ENCODE results near the gene TXNDC12. TPM values are rescaled to one million over a fixed set of nuclear protein-coding genes. Genes with fewer than 3 reads are reported as not detected.
"Not testable (repeated sequence)": the region's sequence is repeated elsewhere in the genome, so short reads cannot be mapped to it uniquely, and the experiment has no call there.

The TXNDC12 gene
- total RNA-seq, 5 donors from 2014 or later (not counting 1 experiment from before 2014, with no cell fraction given) = 26.1 to 44.8 (median 40.3) TPM

DNA sequence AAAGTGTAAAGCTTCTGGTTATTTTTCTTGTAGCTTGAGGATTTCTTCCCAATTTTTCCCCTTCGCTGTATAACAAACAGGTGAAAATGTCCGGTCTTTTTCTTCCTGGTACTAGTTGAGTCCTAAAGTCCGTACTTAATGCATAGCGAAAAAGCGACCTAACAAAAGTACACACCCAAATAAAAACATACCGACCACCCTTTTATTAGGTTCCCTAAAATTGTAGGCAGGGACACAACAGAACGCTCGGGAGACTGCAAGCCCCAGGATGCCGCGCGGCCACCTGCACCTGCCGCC, 823 bp upstream of the TXNDC12 start:
- Histone ChIP-seq H3K27ac (ENCODE audit: low read length) (peak overlapping the region; percentile 84), H3K9me3 (no peaks in the 10 kb centered on the region), H3K4me1 (ENCODE audit: control insufficient read depth in 1 of 2, extremely low read depth in 1 of 2, insufficient read depth in 2 of 2, low read length in 2 of 2) (peaks cover 14 to 15% of the 10 kb centered on the region in 2 experiments), H3K27me3 (replicated peaks in 1 of 2; ENCODE audit: control insufficient read depth in 2 of 2, extremely low read depth in 1 of 2, insufficient read depth in 2 of 2, low read length in 1 of 2) (no peaks in the 10 kb centered on the region), H3K36me3 (ENCODE audit: control insufficient read depth in 2 of 2, extremely low read depth in 1 of 2, insufficient read depth in 1 of 2, low read length in 1 of 2) (peaks cover 0 to 12% of the 10 kb centered on the region in 2 donors), H3K4me3 (ENCODE audit: control insufficient read depth in 1 of 2, extremely low read depth in 1 of 2, low read length in 1 of 2) (peak overlapping the region; percentile 84 to 99)
- 0% methylated on average over 11 of the region's 12 CpGs for WGBS (ENCODE audit: insufficient coverage)
- ChIA-PET POLR2A (interaction anchor here in 1 of 2 donors (0.5 kb wide), 1 partner anchor 1176 kb away, joined by 3 read pairs; no protein-coding TSS in a partner anchor), CTCF (interaction anchor here in 1 of 2 donors (0.5 kb wide), 1 partner anchor 613 kb away, joined by 6 read pairs; no protein-coding TSS in a partner anchor)
- H3K27me3 Mint-ChIP-seq = no peaks in the 10 kb centered on the region
- peaks cover 17% of the 10 kb centered on the region for H3K36me3 Mint-ChIP-seq
- no peaks in the 10 kb centered on the region for H3K9me3 Mint-ChIP-seq
- peaks cover 62 to 70% (median 64%) of the 10 kb centered on the region in 3 donors for H3K4me1 Mint-ChIP-seq
- DNase-seq (no peak), ATAC-seq (replicated peaks in 1 of 4) (no peak)
- peak overlapping the region; percentile 94 to 97 (median 97) for H3K4me3 Mint-ChIP-seq
- peak overlapping the region; percentile 95 to 96 for H3K27ac Mint-ChIP-seq

DNA sequence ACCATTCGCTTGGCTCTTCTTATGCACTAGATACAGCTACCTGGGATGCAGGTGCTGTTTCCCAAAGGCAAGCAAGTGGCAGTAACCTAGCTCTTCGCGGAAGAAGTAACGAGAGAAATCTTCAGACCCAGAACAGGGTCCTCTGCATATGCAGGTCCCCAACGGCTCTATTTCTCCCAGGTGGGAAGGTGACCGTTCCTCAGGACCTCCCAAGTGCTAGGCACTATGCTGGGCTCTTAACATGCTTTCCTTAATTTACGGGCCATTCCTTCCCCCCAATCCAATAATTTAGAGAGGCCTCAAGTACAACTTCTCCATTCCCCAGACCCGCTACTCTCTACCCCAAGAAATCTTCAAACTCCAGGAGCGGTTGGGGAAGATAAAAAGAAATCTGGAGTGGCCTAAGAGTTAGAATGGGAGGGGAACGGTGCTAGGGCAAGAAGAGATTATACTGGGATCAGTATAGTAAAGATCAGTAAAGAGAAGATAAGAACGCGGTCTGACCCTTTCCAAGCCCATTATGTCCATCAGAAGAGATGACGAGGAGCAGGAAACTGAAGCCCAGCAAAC, 410 bp downstream of the TXNDC12 start:
- ChIA-PET POLR2A (interaction anchor here in 1 of 2 donors (1.3 kb wide), 1 partner anchor 21 kb away, joined by 4 read pairs; the partner anchor contains the start of gene KTI12), CTCF (interaction anchor here in 1 of 2 donors (1.0 kb wide), 1 partner anchor 349 kb away, joined by 4 read pairs; the partner anchor contains the start of gene ORC1)
- peak overlapping the region; percentile 94 to 97 (median 97) for H3K4me3 Mint-ChIP-seq

GRCh38 chr1:52053862-52054261, 1.1 kb downstream of the TXNDC12 start:
- WGBS (ENCODE audit: insufficient coverage) = no CpG with 5 or more reads among the region's 1 CpG
- no peak for DNase-seq

More for the DNA sequence above, 410 bp downstream of the TXNDC12 start:
- no peaks in the 10 kb centered on the region for H3K9me3 ChIP-seq
- peak overlapping the region; percentile 84 to 99 for H3K4me3 ChIP-seq (ENCODE audit: control insufficient read depth in 1 of 2, extremely low read depth in 1 of 2, low read length in 1 of 2)
- H3K4me1 Mint-ChIP-seq = peaks cover 63 to 67% (median 66%) of the 10 kb centered on the region in 3 donors
- H3K27ac Mint-ChIP-seq = peak overlapping the region; percentile 95 to 96
- H3K27me3 Mint-ChIP-seq = no peaks in the 10 kb centered on the region
- H3K27ac ChIP-seq (ENCODE audit: low read length) = peak overlapping the region; percentile 60
- H3K4me1 ChIP-seq (ENCODE audit: control insufficient read depth in 1 of 2, extremely low read depth in 1 of 2, insufficient read depth in 2 of 2, low read length in 2 of 2) = peaks cover 14 to 15% of the 10 kb centered on the region in 2 experiments
- peaks cover 5 to 6% of the 10 kb centered on the region in 2 donors for H3K36me3 ChIP-seq (ENCODE audit: control insufficient read depth in 2 of 2, extremely low read depth in 1 of 2, insufficient read depth in 1 of 2, low read length in 1 of 2)
- H3K9me3 Mint-ChIP-seq = no peaks in the 10 kb centered on the region
- WGBS (ENCODE audit: insufficient coverage) = 8% methylated on average over 10 of the region's 13 CpGs
- H3K27me3 ChIP-seq (replicated peaks in 1 of 2; ENCODE audit: control insufficient read depth in 2 of 2, extremely low read depth in 1 of 2, insufficient read depth in 2 of 2, low read length in 1 of 2) = no peaks in the 10 kb centered on the region
- DNase-seq = peak in 1 of 35 experiments; percentile 6
- peaks cover 11% of the 10 kb centered on the region for H3K36me3 Mint-ChIP-seq
- no peak for ATAC-seq (replicated peaks in 1 of 4)

GRCh38 chr1:52049337-52049736, 5.7 kb downstream of the TXNDC12 start:
- CTCF ChIA-PET; H3K27me3 Mint-ChIP-seq; H3K4me1 ChIP-seq (ENCODE audit: control insufficient read depth in 1 of 2, extremely low read depth in 1 of 2, insufficient read depth in 2 of 2, low read length in 2 of 2); H3K27ac Mint-ChIP-seq; H3K27ac ChIP-seq (ENCODE audit: low read length); H3K4me3 Mint-ChIP-seq; H3K27me3 ChIP-seq (replicated peaks in 1 of 2; ENCODE audit: control insufficient read depth in 2 of 2, extremely low read depth in 1 of 2, insufficient read depth in 2 of 2, low read length in 1 of 2); ATAC-seq (replicated peaks in 1 of 4); H3K36me3 ChIP-seq (ENCODE audit: control insufficient read depth in 2 of 2, extremely low read depth in 1 of 2, insufficient read depth in 1 of 2, low read length in 1 of 2); DNase-seq; H3K4me3 ChIP-seq (ENCODE audit: control insufficient read depth in 1 of 2, extremely low read depth in 1 of 2, low read length in 1 of 2); H3K9me3 ChIP-seq; H3K9me3 Mint-ChIP-seq: not testable (repeated sequence)
- POLR2A ChIA-PET = interaction anchor here (0.5 to 0.7 kb wide), 3 partner anchors 10 to 35 kb away, joined by 3 to 5 read pairs (median 3); no protein-coding TSS in a partner anchor
- WGBS (ENCODE audit: insufficient coverage) = 100% methylated on average over 1 of the region's 4 CpGs
- Mint-ChIP-seq H3K36me3 (peaks cover 32% of the 10 kb centered on the region), H3K4me1 (peaks cover 45 to 51% (median 50%) of the 10 kb centered on the region in 3 donors)

More at GRCh38 chr1:52053862-52054261, 1.1 kb downstream of the TXNDC12 start:
- peak overlapping the region; percentile 94 to 97 (median 97) for H3K4me3 Mint-ChIP-seq
- peaks cover 56 to 60% (median 60%) of the 10 kb centered on the region in 3 donors for H3K4me1 Mint-ChIP-seq
- CTCF ChIA-PET = interaction anchor here in 1 of 2 donors (0.5 to 0.8 kb wide), 2 partner anchors 36 to 649 kb away, joined by 3 to 7 read pairs; no protein-coding TSS in a partner anchor
- H3K9me3 ChIP-seq = no peaks in the 10 kb centered on the region
- H3K27ac ChIP-seq (ENCODE audit: low read length) = no peak overlapping the region
- ATAC-seq (replicated peaks in 1 of 4) = no peak
- H3K36me3 Mint-ChIP-seq = peaks cover 11% of the 10 kb centered on the region
- H3K36me3 ChIP-seq (ENCODE audit: control insufficient read depth in 2 of 2, extremely low read depth in 1 of 2, insufficient read depth in 1 of 2, low read length in 1 of 2) = peaks cover 6 to 8% of the 10 kb centered on the region in 2 donors
- POLR2A ChIA-PET = interaction anchor here in 1 of 2 donors (1.3 kb wide), 1 partner anchor 21 kb away, joined by 4 read pairs; the partner anchor contains the start of gene KTI12
- peaks cover 14 to 15% of the 10 kb centered on the region in 2 experiments for H3K4me1 ChIP-seq (ENCODE audit: control insufficient read depth in 1 of 2, extremely low read depth in 1 of 2, insufficient read depth in 2 of 2, low read length in 2 of 2)
- peak overlapping the region; percentile 40 to 56 for H3K27ac Mint-ChIP-seq
- no peaks in the 10 kb centered on the region for H3K27me3 Mint-ChIP-seq
- no peaks in the 10 kb centered on the region for H3K9me3 Mint-ChIP-seq
- peak overlapping the region in 1 of 2 donors; percentile 99 for H3K4me3 ChIP-seq (ENCODE audit: control insufficient read depth in 1 of 2, extremely low read depth in 1 of 2, low read length in 1 of 2)
- no peaks in the 10 kb centered on the region for H3K27me3 ChIP-seq (replicated peaks in 1 of 2; ENCODE audit: control insufficient read depth in 2 of 2, extremely low read depth in 1 of 2, insufficient read depth in 2 of 2, low read length in 1 of 2)

DNA sequence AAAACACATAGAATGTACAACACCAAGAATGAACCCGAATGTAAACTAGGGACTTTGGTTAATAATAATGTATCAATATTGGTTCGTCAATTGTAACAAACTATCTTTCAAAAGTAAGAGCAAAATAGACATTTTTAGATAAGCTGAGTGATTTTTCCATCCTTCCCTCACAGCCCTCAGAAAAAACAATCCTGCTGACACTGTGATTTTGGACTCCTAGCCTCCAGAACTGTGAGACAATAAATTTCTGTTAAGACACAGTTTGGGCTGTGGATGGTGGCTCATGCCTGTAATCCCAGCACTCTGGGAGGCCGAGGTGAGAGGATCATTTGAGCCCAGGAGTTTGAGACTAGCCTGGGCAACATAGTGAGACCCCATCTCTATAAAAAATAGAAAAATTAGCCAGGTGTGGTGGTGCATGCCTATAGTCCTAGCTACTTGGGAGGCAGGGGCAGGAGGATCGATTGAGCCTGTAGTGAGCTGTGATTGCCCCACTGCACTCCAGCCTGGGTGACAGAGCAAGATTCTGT, 9.3 kb downstream of the TXNDC12 start:
- H3K27me3 Mint-ChIP-seq; H3K36me3 ChIP-seq (ENCODE audit: control insufficient read depth in 2 of 2, extremely low read depth in 1 of 2, insufficient read depth in 1 of 2, low read length in 1 of 2); H3K4me3 ChIP-seq (ENCODE audit: control insufficient read depth in 1 of 2, extremely low read depth in 1 of 2, low read length in 1 of 2); DNase-seq; H3K27me3 ChIP-seq (replicated peaks in 1 of 2; ENCODE audit: control insufficient read depth in 2 of 2, extremely low read depth in 1 of 2, insufficient read depth in 2 of 2, low read length in 1 of 2); H3K27ac Mint-ChIP-seq; H3K9me3 Mint-ChIP-seq; H3K4me3 Mint-ChIP-seq; H3K27ac ChIP-seq (ENCODE audit: low read length); ATAC-seq (replicated peaks in 1 of 4); H3K9me3 ChIP-seq; H3K4me1 ChIP-seq (ENCODE audit: control insufficient read depth in 1 of 2, extremely low read depth in 1 of 2, insufficient read depth in 2 of 2, low read length in 2 of 2): not testable (repeated sequence)
- peaks cover 26 to 39% (median 34%) of the 10 kb centered on the region in 3 donors for H3K4me1 Mint-ChIP-seq
- peaks cover 33% of the 10 kb centered on the region for H3K36me3 Mint-ChIP-seq
- WGBS (ENCODE audit: insufficient coverage) = no CpG with 5 or more reads among the region's 4 CpGs
- ChIA-PET POLR2A (interaction anchor here in 1 of 2 donors (0.6 kb wide), 1 partner anchor 25 kb away, joined by 5 read pairs; no protein-coding TSS in a partner anchor), CTCF (interaction anchor here in 1 of 2 donors (0.7 kb wide), 1 partner anchor 584 kb away, joined by 3 read pairs; no protein-coding TSS in a partner anchor)

DNA sequence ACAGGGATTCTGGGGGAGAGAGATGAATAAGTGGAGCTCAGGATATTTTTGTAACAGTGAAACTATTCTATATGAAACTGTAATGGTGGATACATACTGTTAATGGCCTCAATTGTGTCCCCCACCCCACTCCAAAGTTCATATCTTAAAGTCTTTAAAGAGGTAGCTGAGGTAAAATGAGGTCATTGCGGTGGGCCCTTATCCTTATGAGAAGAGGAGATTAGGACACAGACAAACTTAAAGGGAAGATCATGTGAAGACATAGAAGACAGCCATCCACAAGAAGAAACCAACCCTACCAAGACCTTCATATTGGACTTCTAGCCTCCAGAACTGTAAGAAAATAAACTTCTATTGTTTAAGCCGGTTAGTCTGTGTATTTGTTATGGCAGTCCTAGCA, 9.8 kb downstream of the TXNDC12 start:
- Mint-ChIP-seq H3K4me1 (peaks cover 22 to 36% (median 29%) of the 10 kb centered on the region in 3 donors), H3K9me3 (no peaks in the 10 kb centered on the region), H3K27me3 (no peaks in the 10 kb centered on the region), H3K27ac (no peak overlapping the region), H3K36me3 (peaks cover 33% of the 10 kb centered on the region), H3K4me3 (no peak overlapping the region)
- H3K4me1 ChIP-seq (ENCODE audit: control insufficient read depth in 1 of 2, extremely low read depth in 1 of 2, insufficient read depth in 2 of 2, low read length in 2 of 2) = no peaks in the 10 kb centered on the region
- DNase-seq (no peak), ATAC-seq (replicated peaks in 1 of 4) (no peak)
- POLR2A ChIA-PET = interaction anchor here in 1 of 2 donors (0.6 kb wide), 1 partner anchor 25 kb away, joined by 5 read pairs; no protein-coding TSS in a partner anchor
- WGBS (ENCODE audit: insufficient coverage) = no CpG with 5 or more reads among the region's 2 CpGs
- no peaks in the 10 kb centered on the region for H3K9me3 ChIP-seq
- H3K4me3 ChIP-seq (ENCODE audit: control insufficient read depth in 1 of 2, extremely low read depth in 1 of 2, low read length in 1 of 2) = no peak overlapping the region
- peaks cover 2 to 14% of the 10 kb centered on the region in 2 donors for H3K36me3 ChIP-seq (ENCODE audit: control insufficient read depth in 2 of 2, extremely low read depth in 1 of 2, insufficient read depth in 1 of 2, low read length in 1 of 2)
- no peak overlapping the region for H3K27ac ChIP-seq (ENCODE audit: low read length)
- CTCF ChIA-PET = no interaction called here
- no peaks in the 10 kb centered on the region for H3K27me3 ChIP-seq (replicated peaks in 1 of 2; ENCODE audit: control insufficient read depth in 2 of 2, extremely low read depth in 1 of 2, insufficient read depth in 2 of 2, low read length in 1 of 2)

All from T-cell (primary cell).